Uterus (tissue), 4 donors: ENCODE results near the gene DRD2. TPM values are rescaled to one million over a fixed set of nuclear protein-coding genes. Genes with fewer than 3 reads are reported as not detected.

Experiments used
- DNase-seq, 2 donors: peaks; one replicate each; pipeline ENCODE4 v3.0.0-alpha.2; 2019 to 2020
- H3K27ac ChIP-seq, 2 donors: fragments of 200-600 bp; sonication (generic); 1 replicate in 1 of 2; 2 replicates in 1 of 2; pipeline ENCODE4 v1.5.1; 2016 to 2018
- H3K27me3 ChIP-seq, 2 donors: fragments of 200-600 bp; sonication (generic); one replicate each; pipeline ENCODE4 v1.5.1; 2018 to 2019; ENCODE audit warnings: control low read depth in 1 of 2
- H3K36me3 ChIP-seq, 2 donors: fragments of 200-600 bp; sonication (generic); one replicate each; pipeline ENCODE4 v1.5.1; 2019; ENCODE audit warnings: control low read depth in 1 of 2
- H3K4me1 ChIP-seq, 2 donors: fragments of 200-600 bp; sonication (generic); one replicate each; pipeline ENCODE4 v1.5.1; 2018 to 2019; ENCODE audit warnings: control low read depth in 1 of 2
- H3K4me3 ChIP-seq, 2 donors: fragments of 200-600 bp; sonication (generic); 1 replicate in 1 of 2; 2 replicates in 1 of 2; pipeline ENCODE4 v1.5.1; 2018 to 2019; ENCODE audit warnings: mild to moderate bottlenecking in 1 of 2
- H3K9me3 ChIP-seq, 2 donors: fragments of 200-600 bp; sonication (generic); one replicate each; pipeline ENCODE4 v1.5.1; 2019; ENCODE audit warnings: control low read depth in 1 of 2
- CTCF ChIP-seq, 4 experiments: fragments of 200-600 bp in 2 of 4; fragments of 450-650 bp in 2 of 4; sonication (generic) in 2 of 4; IDR thresholded peaks; one replicate each; pipeline ENCODE4 v1.5.1; 2016 to 2019; ENCODE audit warnings: antibody characterized with exemption in 4 of 4, mild to moderate bottlenecking in 2 of 4, moderate library complexity in 1 of 4
- POLR2A ChIP-seq, 2 donors: fragments of 450-650 bp; IDR thresholded peaks; one replicate each; pipeline ENCODE4 v1.6.1; 2016; ENCODE audit warnings: antibody characterized with exemption in 2 of 2, mild to moderate bottlenecking in 1 of 2, moderate library complexity in 1 of 2
- intact Hi-C: fragments of 100-400 bp; cut with DNase I; formaldehyde crosslinking; loops from one replicate; pipeline ENCODE4 v1.15.1; 2023; ENCODE audit warnings: low total_unique reads
- total RNA-seq, 4 donors: library from RNA; depleted of rRNA in 3 of 4; stranded (reverse); fragments of >200 nt in 3 of 4; gene quantifications; one replicate each; pipeline versions ENCODE4 v1.1.0 to v1.2.4, GENCODE V29; 2014 to 2023
- donor health status: DM: yes; HTN: yes; CAD: no.

Gene DRD2
- total RNA-seq, 4 donors from 2014 or later, result not detected

- intact Hi-C loops, result no loop called here
Measured at GRCh38 chr11:113420808-113421207, 54.4 kb downstream of the DRD2 start.

GRCh38 chr11:113419454-113420003 is 55.7 kb downstream of the DRD2 start:
- Histone ChIP-seq H3K36me3 (no peaks in the 10 kb centered on the region), H3K27ac (no peak overlapping the region), H3K27me3 (no peaks in the 10 kb centered on the region), H3K4me1 (no peaks in the 10 kb centered on the region), H3K4me3 (no peak overlapping the region), H3K9me3 (no peaks in the 10 kb centered on the region)
- intact Hi-C loops, result no loop called here
- TF ChIP-seq POLR2A (IDR thresholded peaks at IDR 0.05) (no peak), CTCF (IDR thresholded peaks at IDR 0.05) (no peak)
- no peak for DNase-seq

More at GRCh38 chr11:113420808-113421207, 54.4 kb downstream of the DRD2 start:
- Histone ChIP-seq H3K4me3 (no peak overlapping the region), H3K9me3 (no peaks in the 10 kb centered on the region), H3K27me3 (no peaks in the 10 kb centered on the region), H3K4me1 (no peaks in the 10 kb centered on the region), H3K36me3 (no peaks in the 10 kb centered on the region), H3K27ac (no peak overlapping the region)
- no peak for DNase-seq
- no peak for TF ChIP-seq POLR2A (IDR thresholded peaks at IDR 0.05)
- no peak for TF ChIP-seq CTCF (IDR thresholded peaks at IDR 0.05)

GRCh38 chr11:113417428-113417827 is 57.8 kb downstream of the DRD2 start:
- no peak overlapping the region for H3K27ac ChIP-seq
- H3K27me3 ChIP-seq, result no peaks in the 10 kb centered on the region
- TF ChIP-seq CTCF (IDR thresholded peaks at IDR 0.05), result no peak
- TF ChIP-seq POLR2A (IDR thresholded peaks at IDR 0.05), result no peak
- H3K4me1 ChIP-seq, result no peaks in the 10 kb centered on the region
- H3K9me3 ChIP-seq, result no peaks in the 10 kb centered on the region
- no peaks in the 10 kb centered on the region for H3K36me3 ChIP-seq
- no peak for DNase-seq
- no peak overlapping the region for H3K4me3 ChIP-seq
- intact Hi-C loops, result no loop called here

GRCh38 chr11:113415343-113415742 is 59.9 kb downstream of the DRD2 start:
- intact Hi-C loops, result no loop called here

GRCh38 chr11:113412675-113413074 is 62.5 kb downstream of the DRD2 start:
- no peak overlapping the region for H3K4me3 ChIP-seq
- H3K27ac ChIP-seq, result no peak overlapping the region
- no peak for DNase-seq
- TF ChIP-seq POLR2A (IDR thresholded peaks at IDR 0.05) (no peak), CTCF (IDR thresholded peaks at IDR 0.05) (no peak)
- H3K36me3 ChIP-seq, result no peaks in the 10 kb centered on the region
- H3K9me3 ChIP-seq, result no peaks in the 10 kb centered on the region
- intact Hi-C loops, result no loop called here
- H3K27me3 ChIP-seq, result no peaks in the 10 kb centered on the region
- H3K4me1 ChIP-seq, result no peaks in the 10 kb centered on the region

More at GRCh38 chr11:113415343-113415742, 59.9 kb downstream of the DRD2 start:
- no peak for DNase-seq
- Histone ChIP-seq H3K4me1 (no peaks in the 10 kb centered on the region), H3K4me3 (no peak overlapping the region), H3K27me3 (no peaks in the 10 kb centered on the region), H3K36me3 (no peaks in the 10 kb centered on the region), H3K27ac (no peak overlapping the region), H3K9me3 (no peaks in the 10 kb centered on the region)
- TF ChIP-seq CTCF (IDR thresholded peaks at IDR 0.05), result no peak
- TF ChIP-seq POLR2A (IDR thresholded peaks at IDR 0.05), result no peak
